ENCODE results near the gene NUP214. TPM values are rescaled to one million over a fixed set of nuclear protein-coding genes. Genes with fewer than 3 reads are reported as not detected.
A peak's percentile ranks its signal among the peaks of the same experiment; 100 is the strongest.

The NUP214 gene
- total and polyA plus RNA-seq, 2 of the 8 experiments (the other 6 are each of a cell fraction or from before 2014, with no cell fraction given) = 28.6 to 50.2 TPM

GRCh38 chr9:131112374-131113154 lies 12.8 kb upstream of the NUP214 start:
- FAIRE-seq (no peak), DNase-seq (ENCODE audit: low read depth in 1 of 2, low spot score in 2 of 2) (no peak)
- H3K79me1 ChIP-seq (ENCODE audit: low read depth, low read length) = no peaks in the 10 kb centered on the region; the same call in 1 of the 2 replicates
- peak overlapping the region; percentile 89; the same call in 1 of the 2 replicates for H4K8ac ChIP-seq (ENCODE audit: extremely low read depth, insufficient read depth, low read length)
- POLR2A ChIA-PET (ENCODE audit: partially characterized antibody) = interaction anchor here (0.6 to 32.4 kb wide), 8 partner anchors 6 to 186 kb away, joined by 3 to 751 read pairs (median 3); partner anchors contain the start of genes AIF1L, NUP214 and PLPP7
- H2BK120ac ChIP-seq (replicated peaks; ENCODE audit: low read depth, low read length) = no peak overlapping the region
- no peak overlapping the region for H2AFZ ChIP-seq (ENCODE audit: low read length)
- no peak overlapping the region for H3K9ac ChIP-seq (replicated peaks in 1 of 4; ENCODE audit: extremely low read depth in 1 of 4, low read depth in 3 of 4, low read length in 3 of 4)
- no peaks in the 10 kb centered on the region for H3K23me2 ChIP-seq (ENCODE audit: low read depth, low read length)
- no peaks in the 10 kb centered on the region for H3K9me3 ChIP-seq (ENCODE audit: insufficient read depth in 2 of 2, low read depth in 1 of 2, low read length in 1 of 2)
- no peak overlapping the region for H3K23ac ChIP-seq (ENCODE audit: insufficient read length)
- H3K79me2 ChIP-seq (ENCODE audit: control insufficient read depth in 1 of 2, insufficient read depth in 2 of 2, low read length in 2 of 2) = no peaks in the 10 kb centered on the region; a peak in 1 of 4 replicates
- no peak overlapping the region for H3K14ac ChIP-seq (ENCODE audit: insufficient read length)
- CTCF ChIA-PET (ENCODE audit: partially characterized antibody) = interaction anchor here (0.7 to 4.8 kb wide), 9 partner anchors 11 to 256 kb away, joined by 3 to 47 read pairs (median 3); no protein-coding TSS in a partner anchor
- H3K56ac ChIP-seq (replicated peaks; ENCODE audit: insufficient read length, low read depth, low read length) = no peak overlapping the region
- H2BK15ac ChIP-seq (ENCODE audit: low read length) = no peak overlapping the region
- no peak overlapping the region for H2BK20ac ChIP-seq (ENCODE audit: low read length)
- no peak overlapping the region for H4K91ac ChIP-seq (replicated peaks; ENCODE audit: insufficient read length, low read length)
- H4K5ac ChIP-seq (ENCODE audit: insufficient read length, low read depth, low read length) = no peak overlapping the region
- no peaks in the 10 kb centered on the region for H3K27me3 ChIP-seq (replicated peaks in 1 of 4; ENCODE audit: control insufficient read depth in 3 of 4, extremely low read depth in 1 of 4, insufficient read depth in 3 of 4, low read length in 3 of 4)
- peaks cover 8 to 35% (median 20%) of the 10 kb centered on the region in 4 experiments; a peak in 6 of 8 replicates for H3K36me3 ChIP-seq (ENCODE audit: control insufficient read depth in 2 of 4, insufficient read depth in 4 of 4, low read length in 3 of 4)
- peak overlapping the region; percentile 42 for H3K18ac ChIP-seq (ENCODE audit: extremely low read depth, low read length)
- peak overlapping the region; percentile 40; the same call in 1 of the 2 replicates for H2BK5ac ChIP-seq (ENCODE audit: low read depth, low read length)
- peaks cover 3 to 16% (median 11%) of the 10 kb centered on the region in 4 experiments for H3K4me1 ChIP-seq (replicated peaks in 1 of 4; ENCODE audit: control insufficient read depth in 3 of 4, insufficient read depth in 4 of 4, low read length in 3 of 4)
- H4K20me1 ChIP-seq (replicated peaks in 1 of 2; ENCODE audit: control insufficient read depth in 1 of 2, insufficient read depth in 2 of 2, low read length in 2 of 2) = no peaks in the 10 kb centered on the region
- no peak overlapping the region for H3K4ac ChIP-seq (replicated peaks; ENCODE audit: insufficient read length, low read depth, low read length)
- no peak overlapping the region for H3K4me2 ChIP-seq (ENCODE audit: insufficient read depth in 1 of 2, low read depth in 2 of 2, low read length in 2 of 2)
- H2BK12ac ChIP-seq (ENCODE audit: low read depth, low read length) = no peak overlapping the region
- no peak overlapping the region for H3K4me3 ChIP-seq (ENCODE audit: extremely low read depth in 1 of 4, insufficient read depth in 2 of 4, low read depth in 3 of 4, low read length in 4 of 4)
- H2AK5ac ChIP-seq (ENCODE audit: low read depth, low read length) = no peak overlapping the region
- 92% methylated on average over 23 of the region's 23 CpGs; no CpG with 5 or more reads in 1 of the 2 experiments for WGBS, 2 experiments (ENCODE audit: extremely low coverage in 1 of 2, insufficient coverage in 1 of 2, insufficient read length in 1 of 2, insufficient replicate concordance in 2 of 2, low coverage in 1 of 2, low lambda C conversion rate in 2 of 2, missing lambda C conversion rate in 1 of 2)
- peak overlapping the region; percentile 82 for H3K27ac ChIP-seq (ENCODE audit: low read depth, low read length)
- TF ChIP-seq USF2 (IDR thresholded peaks at IDR 0.05; ENCODE audit: low read length) (no peak), MAFK (IDR thresholded peaks at IDR 0.05; ENCODE audit: low read depth, low read length) (no peak), RAD21 (IDR thresholded peaks at IDR 0.05 in 1 of 2, conservative IDR thresholded peaks at IDR 0.05 in 1 of 2; ENCODE audit: low read depth in 2 of 2, low read length in 2 of 2) (no peak), HDAC2 (IDR thresholded peaks at IDR 0.05; ENCODE audit: borderline replicate concordance in 1 of 2, low read depth in 2 of 2, low read length in 2 of 2) (no peak), CHD2 (IDR thresholded peaks at IDR 0.05; ENCODE audit: low read length) (no peak), RBBP5 (IDR thresholded peaks at IDR 0.05; ENCODE audit: borderline replicate concordance, low read depth, low read length) (no peak), RXRA (IDR thresholded peaks at IDR 0.05; ENCODE audit: insufficient read depth, low read depth, low read length) (no peak), ZNF274 (IDR thresholded peaks at IDR 0.05; ENCODE audit: borderline replicate concordance, extremely low read depth, low read length) (no peak)

Data from H1 (cell line).